T-helper 9 cell (primary cell): ENCODE data around the gene CACNG4.

Source experiments
- DNase-seq: peaks from one replicate; pipeline ENCODE4 v3.0.0-alpha.2; 2020

CACNG4 gene

GRCh38 chr17:67044016-67044772 lies 79.7 kb downstream of the CACNG4 start, which contains the start of gene CACNG1:
CACNG1 (plus strand) TSS chr17:67044554; CDS start chr17:67044661, 107 bp downstream.
- no peak for DNase-seq

- DNase-seq = no peak
Measured at GRCh38 chr17:67044940-67045339, 80.4 kb downstream of the CACNG4 start.

- DNase-seq = no peak
Measured at GRCh38 chr17:67046398-67046797, 81.9 kb downstream of the CACNG4 start.

GRCh38 chr17:67047382-67047781 lies 82.9 kb downstream of the CACNG4 start:
- DNase-seq = no peak

GRCh38 chr17:67049025-67049739 lies 84.7 kb downstream of the CACNG4 start:
- DNase-seq = no peak

- DNase-seq = no peak
Measured at GRCh38 chr17:67050066-67050465, 85.6 kb downstream of the CACNG4 start.

GRCh38 chr17:67050471-67051154 lies 86.1 kb downstream of the CACNG4 start:
- DNase-seq = no peak

- DNase-seq = no peak
Measured at GRCh38 chr17:67051155-67051538, 86.6 kb downstream of the CACNG4 start.

GRCh38 chr17:67051837-67052236 lies 87.3 kb downstream of the CACNG4 start:
- no peak for DNase-seq

GRCh38 chr17:67052720-67053437 lies 88.4 kb downstream of the CACNG4 start:
- no peak for DNase-seq

- DNase-seq = no peak
Measured at GRCh38 chr17:67053438-67054000, 89.0 kb downstream of the CACNG4 start.

- DNase-seq = no peak
Measured at GRCh38 chr17:67054011-67054591, 89.6 kb downstream of the CACNG4 start.

- DNase-seq = no peak
Measured at GRCh38 chr17:67054608-67055007, 90.1 kb downstream of the CACNG4 start.

- DNase-seq = no peak
Measured at GRCh38 chr17:67055041-67055443, 90.5 kb downstream of the CACNG4 start.

GRCh38 chr17:67055811-67056745 lies 91.6 kb downstream of the CACNG4 start:
- no peak for DNase-seq

- DNase-seq = no peak
Measured at GRCh38 chr17:67056746-67057490, 92.4 kb downstream of the CACNG4 start.

GRCh38 chr17:67058036-67058435 lies 93.5 kb downstream of the CACNG4 start:
- DNase-seq = no peak

- DNase-seq = no peak
Measured at GRCh38 chr17:67059372-67059771, 94.9 kb downstream of the CACNG4 start.

GRCh38 chr17:67063141-67063540 lies 98.6 kb downstream of the CACNG4 start:
- DNase-seq = no peak

GRCh38 chr17:67066717-67067116 lies 102.2 kb downstream of the CACNG4 start:
- DNase-seq = no peak
